SK-N-SH (cell line): ENCODE data around the gene LRCH2. TPM values are rescaled to one million over a fixed set of nuclear protein-coding genes. Genes with fewer than 3 reads are reported as not detected.

Source experiments
- CTCF ChIA-PET: fragments of 300-600, 350-600 bp; formaldehyde crosslinking; extraction: SDS; loops from one replicate; lab custom pipeline; 2021; lab: Yijun Ruan, JAX
- POLR2A ChIA-PET: fragments of 350-600 bp; sonication (Branson Sonifier 250); formaldehyde crosslinking; extraction: SDS; loops from one replicate; lab custom pipeline; 2020; ENCODE audit warnings: antibody characterized with exemption, inconsistent platforms; lab: Yijun Ruan, JAX
- DNase-seq: peaks from one replicate; pipeline ENCODE4 v3.0.0; 2012
- H2AFZ ChIP-seq: fragments of 200-600 bp; sonication (generic); 2 replicates; pipeline ENCODE4 v1.8.1; 2016; ENCODE audit warnings: antibody characterized with exemption, mild to moderate bottlenecking, low read depth
- H3F3A ChIP-seq: fragments of 200-600 bp; sonication (generic); replicated peaks from 2 replicates; pipeline ENCODE3; 2016; ENCODE audit warnings: antibody characterized with exemption, mild to moderate bottlenecking; ENCODE audit not compliant: insufficient read depth
- H3K27ac ChIP-seq, 2 experiments: fragments of 200-500 bp in 1 of 2; fragments of 200-600 bp in 1 of 2; sonication (Bioruptor generic) in 1 of 2; sonication (generic), shearing (Covaris generic) in 1 of 2; 2 replicates each; pipeline versions ENCODE4 v1.5.1 to v1.6.1; 2014 to 2016; ENCODE audit warnings: low read depth in 2 of 2, inconsistent platforms in 1 of 2, low read length in 1 of 2, mild to moderate bottlenecking in 1 of 2, mixed read lengths in 1 of 2
- H3K27me3 ChIP-seq: fragments of 200-600 bp; sonication (generic), shearing (Covaris generic); 2 replicates; pipeline ENCODE4 v1.6.1; 2016; ENCODE audit warnings: mixed run types; ENCODE audit not compliant: insufficient read depth
- H3K36me3 ChIP-seq, 2 experiments: fragments of 200-500 bp in 1 of 2; fragments of 200-600 bp in 1 of 2; sonication (Bioruptor generic) in 1 of 2; sonication (generic) in 1 of 2; replicated peaks in 1 of 2; 2 replicates each; pipeline versions ENCODE3 to v1.5.1; 2014 to 2016; ENCODE audit warnings: low read length in 1 of 2, mild to moderate bottlenecking in 1 of 2; ENCODE audit not compliant: insufficient read depth in 2 of 2, control insufficient read depth in 1 of 2
- H3K4me1 ChIP-seq, 2 experiments: fragments of 200-500 bp in 1 of 2; fragments of 200-600 bp in 1 of 2; sonication (Bioruptor generic) in 1 of 2; sonication (generic), shearing (Covaris generic) in 1 of 2; 2 replicates each; pipeline versions ENCODE4 v1.5.1 to v1.6.1; 2014 to 2016; ENCODE audit warnings: low read depth in 1 of 2, low read length in 1 of 2, mixed run types in 1 of 2; ENCODE audit not compliant: insufficient read depth in 2 of 2, control insufficient read depth in 1 of 2
- H3K4me2 ChIP-seq: fragments of 200-600 bp; sonication (generic), shearing (Covaris generic); 2 replicates; pipeline ENCODE4 v1.6.1; 2017; ENCODE audit warnings: mixed run types
- H3K4me3 ChIP-seq, 2 experiments: fragments of 200-500 bp in 1 of 2; fragments of 200-600 bp in 1 of 2; sonication (Bioruptor generic) in 1 of 2; sonication (generic), shearing (Covaris generic) in 1 of 2; 2 replicates each; pipeline versions ENCODE4 v1.5.1 to v1.8.1; 2014 to 2016; ENCODE audit warnings: low read depth in 2 of 2, inconsistent platforms in 1 of 2, low read length in 1 of 2, mild to moderate bottlenecking in 1 of 2, mixed read lengths in 1 of 2, moderate library complexity in 1 of 2
- H3K79me2 ChIP-seq: fragments of 200-600 bp; sonication (generic); 2 replicates; pipeline ENCODE4 v1.8.1; 2017; ENCODE audit warnings: mild to moderate bottlenecking; ENCODE audit not compliant: insufficient read depth
- H3K9ac ChIP-seq: fragments of 200-600 bp; sonication (generic); 2 replicates; pipeline ENCODE4 v1.6.1; 2017; ENCODE audit warnings: mixed run types
- H3K9me2 ChIP-seq: fragments of 200-600 bp; sonication (generic); 2 replicates; pipeline ENCODE4 v1.6.1; 2017; ENCODE audit warnings: mixed run types
- H3K9me3 ChIP-seq: fragments of 200-600 bp; sonication (generic); 2 replicates; pipeline ENCODE4 v1.6.1; 2017; ENCODE audit warnings: mixed run types, mild to moderate bottlenecking, moderate library complexity
- H4K20me1 ChIP-seq: fragments of 200-600 bp; sonication (generic); 2 replicates; pipeline ENCODE4 v1.6.1; 2017; ENCODE audit warnings: mild to moderate bottlenecking, mixed run types; ENCODE audit not compliant: insufficient read depth
- CTCF ChIP-seq: fragments of 200-600 bp; sonication (generic); IDR thresholded peaks from 2 replicates; pipeline ENCODE4 v1.6.1; 2017; ENCODE audit warnings: antibody characterized with exemption, mild to moderate bottlenecking, moderate library complexity
- ELF1 ChIP-seq: IDR thresholded peaks from 2 replicates; pipeline ENCODE4 v1.4.0; 2012
- EP300 ChIP-seq, 2 experiments: IDR thresholded peaks; 2 replicates each; pipeline versions ENCODE4 v1.4.0 to v1.6.1; 2012; ENCODE audit warnings: borderline replicate concordance in 1 of 2, low read depth in 1 of 2, low read length in 1 of 2
- FOSL2 ChIP-seq: IDR thresholded peaks from 2 replicates; pipeline ENCODE4 v1.4.0; 2012; ENCODE audit warnings: low read depth, mild to moderate bottlenecking, moderate library complexity, borderline replicate concordance
- FOXJ3 ChIP-seq: sonication (generic); formaldehyde crosslinking; IDR thresholded peaks from 2 replicates; pipeline ENCODE4 v1.5.1; 2020; ENCODE audit warnings: mild to moderate bottlenecking, missing genetic modification reagents
- FOXM1 ChIP-seq: IDR thresholded peaks from 2 replicates; pipeline ENCODE4 v1.4.0; 2012; ENCODE audit warnings: low read depth, mild to moderate bottlenecking
- GABPA ChIP-seq: IDR thresholded peaks from 2 replicates; pipeline ENCODE4 v1.4.0; 2012; ENCODE audit warnings: low read depth, mild to moderate bottlenecking
- GATA2 ChIP-seq: sonication (generic); formaldehyde crosslinking; IDR thresholded peaks from 2 replicates; pipeline ENCODE4 v1.5.0; 2020; ENCODE audit warnings: mild to moderate bottlenecking, missing genetic modification reagents
- JUND ChIP-seq: IDR thresholded peaks from 2 replicates; pipeline ENCODE4 v1.4.0; 2012
- MAX ChIP-seq: IDR thresholded peaks from 2 replicates; pipeline ENCODE4 v1.4.0; 2012; ENCODE audit warnings: low read depth
- RAD21 ChIP-seq: IDR thresholded peaks from 2 replicates; pipeline ENCODE4 v1.6.1; 2012; ENCODE audit warnings: mild to moderate bottlenecking, low read length
- REST ChIP-seq: IDR thresholded peaks from 2 replicates; pipeline ENCODE4 v1.6.1; 2012; ENCODE audit warnings: mild to moderate bottlenecking, low read depth, low read length, moderate library complexity
- RFX5 ChIP-seq: IDR thresholded peaks from 2 replicates; pipeline ENCODE4 v1.6.1; 2012; ENCODE audit warnings: mild to moderate bottlenecking, improper control_type of control experiment, low read length
- SIN3A ChIP-seq: IDR thresholded peaks from 2 replicates; pipeline ENCODE4 v1.6.1; 2012; ENCODE audit warnings: low read depth, mild to moderate bottlenecking, low read length, moderate library complexity, borderline replicate concordance
- TAF1 ChIP-seq: IDR thresholded peaks from 2 replicates; pipeline ENCODE4 v1.6.1; 2012; ENCODE audit warnings: low read depth, mild to moderate bottlenecking, low read length, moderate library complexity, borderline replicate concordance
- TEAD4 ChIP-seq: IDR thresholded peaks from 2 replicates; pipeline ENCODE4 v1.4.0; 2012; ENCODE audit warnings: mild to moderate bottlenecking, borderline replicate concordance; ENCODE audit not compliant: insufficient read depth
- USF2 ChIP-seq: fragments of 150-350 bp; IDR thresholded peaks from 2 replicates; pipeline ENCODE4 v1.6.1; 2017; ENCODE audit warnings: antibody characterized with exemption, low read length, low read depth, borderline replicate concordance
- YY1 ChIP-seq: IDR thresholded peaks from 2 replicates; pipeline ENCODE4 v1.4.0; 2012; ENCODE audit warnings: low read depth, mild to moderate bottlenecking
- WGBS: methylation state at CpG from one replicate; pipeline ENCODE4 v1.1.6; 2017; ENCODE audit warnings: low lambda C conversion rate; 5-methylcytosine and 5-hydroxymethylcytosine counted together
- polyA plus RNA-seq, 3 experiments: library from polyadenylated mRNA; depleted of rRNA; stranded (reverse); fragments of >200 nt; gene quantifications; 2 replicates each; pipeline ENCODE4 v1.2.3, GENCODE V29; 2012
- TF ChIP-seq, protein P1 (sequence below): IDR thresholded peaks from 2 replicates; pipeline ENCODE4; 2012
- TF ChIP-seq, protein P2 (sequence below): IDR thresholded peaks from 2 replicates; pipeline ENCODE4 v1.4.0; 2012; ENCODE audit warnings: low read depth, borderline replicate concordance

The LRCH2 gene
- polyA plus RNA-seq, 1 of the 3 experiments (the other 2 are of a cell fraction) = 1.7 TPM

GRCh38 chrX:115251458-115252233, 17.8 kb upstream of the LRCH2 start (continued):
- no peak for TF ChIP-seq USF2

DNA sequence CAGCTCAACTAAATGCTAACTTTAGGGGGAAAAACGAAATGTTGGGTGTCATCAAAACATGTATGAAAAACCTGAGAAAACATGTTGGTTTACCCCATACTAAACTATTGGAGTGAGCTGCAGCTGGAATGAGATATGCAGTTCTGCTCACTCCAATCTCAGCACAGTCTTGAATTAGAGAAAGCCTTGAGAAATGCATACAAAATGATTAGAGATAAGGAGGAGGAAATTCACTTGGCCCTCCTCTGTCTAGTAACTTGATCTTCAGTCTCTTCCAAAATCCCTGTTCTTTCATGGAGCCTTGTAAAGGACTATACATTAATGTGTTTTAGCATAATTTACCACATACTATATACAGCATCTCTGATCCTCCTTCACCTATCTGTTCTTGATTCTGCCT, 3.2 kb upstream of the LRCH2 start:
- Histone ChIP-seq H3K9me3 (no peaks in the 10 kb centered on the region), H3K36me3 (no peaks in the 10 kb centered on the region), H3K4me3 (no peak overlapping the region), H3K9ac (no peak overlapping the region), H3F3A (no peaks in the 10 kb centered on the region), H3K4me1 (no peaks in the 10 kb centered on the region), H3K27me3 (no peaks in the 10 kb centered on the region), H3K4me2 (no peak overlapping the region), H3K27ac (no peak overlapping the region), H3K79me2 (no peaks in the 10 kb centered on the region; the same call in 1 of the 2 replicates), H2AFZ (no peak overlapping the region), H3K9me2 (no peaks in the 10 kb centered on the region), H4K20me1 (no peaks in the 10 kb centered on the region)
- ChIA-PET POLR2A (no interaction called here), CTCF (interaction anchor here (0.7 kb wide), 2 partner anchors 8 kb away, joined by 3 read pairs; no protein-coding TSS in a partner anchor)
- TF ChIP-seq FOXJ3 (CRISPR knock-in tag) (no peak), RAD21 (no peak), FOSL2 (no peak), GATA2 (CRISPR knock-in tag) (no peak), MAX (no peak), JUND (no peak), REST (no peak), GABPA (no peak), CTCF (no peak), TEAD4 (no peak), YY1 (no peak), EP300 (IDR thresholded peaks at IDR 0.05; ENCODE audit: borderline replicate concordance in 1 of 2, low read depth in 1 of 2, low read length in 1 of 2) (no peak), ELF1 (no peak), USF2 (no peak), RFX5 (no peak), FOXM1 (no peak), TAF1 (no peak), SIN3A (no peak)
- TF ChIP-seq, protein P1, sequence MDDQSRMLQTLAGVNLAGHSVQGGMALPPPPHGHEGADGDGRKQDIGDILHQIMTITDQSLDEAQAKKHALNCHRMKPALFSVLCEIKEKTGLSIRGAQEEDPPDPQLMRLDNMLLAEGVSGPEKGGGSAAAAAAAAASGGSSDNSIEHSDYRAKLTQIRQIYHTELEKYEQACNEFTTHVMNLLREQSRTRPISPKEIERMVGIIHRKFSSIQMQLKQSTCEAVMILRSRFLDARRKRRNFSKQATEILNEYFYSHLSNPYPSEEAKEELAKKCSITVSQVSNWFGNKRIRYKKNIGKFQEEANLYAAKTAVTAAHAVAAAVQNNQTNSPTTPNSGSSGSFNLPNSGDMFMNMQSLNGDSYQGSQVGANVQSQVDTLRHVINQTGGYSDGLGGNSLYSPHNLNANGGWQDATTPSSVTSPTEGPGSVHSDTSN = no peak
- TF ChIP-seq, protein P2, sequence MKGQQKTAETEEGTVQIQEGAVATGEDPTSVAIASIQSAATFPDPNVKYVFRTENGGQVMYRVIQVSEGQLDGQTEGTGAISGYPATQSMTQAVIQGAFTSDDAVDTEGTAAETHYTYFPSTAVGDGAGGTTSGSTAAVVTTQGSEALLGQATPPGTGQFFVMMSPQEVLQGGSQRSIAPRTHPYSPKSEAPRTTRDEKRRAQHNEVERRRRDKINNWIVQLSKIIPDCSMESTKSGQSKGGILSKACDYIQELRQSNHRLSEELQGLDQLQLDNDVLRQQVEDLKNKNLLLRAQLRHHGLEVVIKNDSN = no peak
- no peak for DNase-seq
- 22% methylated on average over 1 of the region's 1 CpG for WGBS
